ENCODE results near the gene FBN1. TPM values are rescaled to one million over a fixed set of nuclear protein-coding genes. Genes with fewer than 3 reads are reported as not detected.

Gene FBN1
- total RNA-seq, 1 donor, result 1,556 TPM

GRCh38 chr15:48486228-48486627, 159.3 kb downstream of the FBN1 start:
- H3K4me2 ChIP-seq (ENCODE audit: insufficient read depth, low read length), result no peak overlapping the region
- peaks cover 95% of the 10 kb centered on the region for H3K36me3 ChIP-seq (ENCODE audit: insufficient read depth, low read length)
- no peak overlapping the region for H2AFZ ChIP-seq (ENCODE audit: low read length)
- no peaks in the 10 kb centered on the region for H3K9me3 ChIP-seq (ENCODE audit: low read depth, low read length)
- no peak overlapping the region for H3K27ac ChIP-seq (ENCODE audit: low read depth, low read length)
- no peak for TF ChIP-seq CTCF (IDR thresholded peaks at IDR 0.05; ENCODE audit: extremely low read depth, low read depth, low read length)
- no peak for DNase-seq (ENCODE audit: insufficient read length, low spot score, missing footprints)
- no peaks in the 10 kb centered on the region for H3K4me1 ChIP-seq (ENCODE audit: insufficient read depth, low read length)
- H3K79me2 ChIP-seq (ENCODE audit: insufficient read depth, low read length), result peaks cover 15% of the 10 kb centered on the region
- H3K27me3 ChIP-seq (ENCODE audit: insufficient read depth, low read length), result no peaks in the 10 kb centered on the region
- H4K20me1 ChIP-seq (ENCODE audit: insufficient read depth, low read length), result no peaks in the 10 kb centered on the region
- no peak overlapping the region for H3K4me3 ChIP-seq (ENCODE audit: insufficient read depth, low read length)

- no peak for DNase-seq (ENCODE audit: insufficient read length, low spot score, missing footprints)
- H3K27me3 ChIP-seq (ENCODE audit: insufficient read depth, low read length), result no peaks in the 10 kb centered on the region
- H3K4me1 ChIP-seq (ENCODE audit: insufficient read depth, low read length), result peaks cover 10% of the 10 kb centered on the region
- no peak for TF ChIP-seq CTCF (IDR thresholded peaks at IDR 0.05; ENCODE audit: extremely low read depth, low read depth, low read length)
- H2AFZ ChIP-seq (ENCODE audit: low read length), result no peak overlapping the region
- no peak overlapping the region for H3K27ac ChIP-seq (ENCODE audit: low read depth, low read length)
- peaks cover 12% of the 10 kb centered on the region for H3K79me2 ChIP-seq (ENCODE audit: insufficient read depth, low read length)
- H3K4me3 ChIP-seq (ENCODE audit: insufficient read depth, low read length), result no peak overlapping the region
- peaks cover 89% of the 10 kb centered on the region for H3K36me3 ChIP-seq (ENCODE audit: insufficient read depth, low read length)
- H3K9me3 ChIP-seq (ENCODE audit: low read depth, low read length), result no peaks in the 10 kb centered on the region
- H4K20me1 ChIP-seq (ENCODE audit: insufficient read depth, low read length), result no peaks in the 10 kb centered on the region
- no peak overlapping the region for H3K4me2 ChIP-seq (ENCODE audit: insufficient read depth, low read length)
These were observed 163.7 kb downstream of the FBN1 start for GRCh38 chr15:48481802-48482201.

- no peak overlapping the region for H3K4me2 ChIP-seq (ENCODE audit: insufficient read depth, low read length)
- H2AFZ ChIP-seq (ENCODE audit: low read length), result no peak overlapping the region
- no peaks in the 10 kb centered on the region for H4K20me1 ChIP-seq (ENCODE audit: insufficient read depth, low read length)
- no peak for DNase-seq (ENCODE audit: insufficient read length, low spot score, missing footprints)
- peak overlapping the region; percentile 24 for H3K27ac ChIP-seq (ENCODE audit: low read depth, low read length)
- H3K79me2 ChIP-seq (ENCODE audit: insufficient read depth, low read length), result peaks cover 5% of the 10 kb centered on the region
- TF ChIP-seq CTCF (IDR thresholded peaks at IDR 0.05; ENCODE audit: extremely low read depth, low read depth, low read length), result no peak
- no peak overlapping the region for H3K4me3 ChIP-seq (ENCODE audit: insufficient read depth, low read length)
- peaks cover 80% of the 10 kb centered on the region for H3K36me3 ChIP-seq (ENCODE audit: insufficient read depth, low read length)
- H3K9me3 ChIP-seq (ENCODE audit: low read depth, low read length), result no peaks in the 10 kb centered on the region
- no peaks in the 10 kb centered on the region for H3K27me3 ChIP-seq (ENCODE audit: insufficient read depth, low read length)
- peaks cover 16% of the 10 kb centered on the region for H3K4me1 ChIP-seq (ENCODE audit: insufficient read depth, low read length)
These were observed 165.8 kb downstream of the FBN1 start for GRCh38 chr15:48479751-48480150.

- Histone ChIP-seq H3K79me2 (ENCODE audit: insufficient read depth, low read length) (peaks cover 5% of the 10 kb centered on the region), H4K20me1 (ENCODE audit: insufficient read depth, low read length) (no peaks in the 10 kb centered on the region), H3K4me3 (ENCODE audit: insufficient read depth, low read length) (no peak overlapping the region), H3K4me2 (ENCODE audit: insufficient read depth, low read length) (no peak overlapping the region), H3K9me3 (ENCODE audit: low read depth, low read length) (no peaks in the 10 kb centered on the region), H3K4me1 (ENCODE audit: insufficient read depth, low read length) (peaks cover 22% of the 10 kb centered on the region), H2AFZ (ENCODE audit: low read length) (no peak overlapping the region), H3K27me3 (ENCODE audit: insufficient read depth, low read length) (no peaks in the 10 kb centered on the region), H3K27ac (ENCODE audit: low read depth, low read length) (peak overlapping the region; percentile 3), H3K36me3 (ENCODE audit: insufficient read depth, low read length) (peaks cover 82% of the 10 kb centered on the region)
- TF ChIP-seq CTCF (IDR thresholded peaks at IDR 0.05; ENCODE audit: extremely low read depth, low read depth, low read length), result no peak
- no peak for DNase-seq (ENCODE audit: insufficient read length, low spot score, missing footprints)
These were observed 166.9 kb downstream of the FBN1 start for GRCh38 chr15:48478581-48478980.
